H1 (cell line): ENCODE measurements around the gene TRPV4. TPM values are rescaled to one million over a fixed set of nuclear protein-coding genes. Genes with fewer than 3 reads are reported as not detected.
A peak's percentile ranks its signal among the peaks of the same experiment; 100 is the strongest.

Experiments
- TCF12 ChIP-seq: IDR thresholded peaks from 2 replicates; pipeline ENCODE4 v1.6.1; 2011; ENCODE audit warnings: low read depth, mild to moderate bottlenecking, low read length
- polyA plus RNA-seq, 7 experiments: library from polyadenylated mRNA; depleted of rRNA in 3 of 7; stranded (reverse) in 5 of 7; unstranded in 2 of 7; fragments of >200 nt in 5 of 7; fragments of 200-250 nt in 2 of 7; gene quantifications; 1 replicate in 5 of 7; 2 replicates in 1 of 7; 4 replicates in 1 of 7; pipeline versions ENCODE4 v1.2.1 to v1.2.3, GENCODE V29; 2011 to 2013; ENCODE audit warnings: missing spikeins in 2 of 7, mixed read lengths in 2 of 7
- total RNA-seq: library from RNA; stranded (reverse); fragmentation: NEBNext Ultra II Directional; extraction: Animal tissue kit (Norgen Biotek cat#: 25700); gene quantifications from 2 replicates; pipeline ENCODE4 v1.2.1, GENCODE V29; 2021

Gene TRPV4
- total and polyA plus RNA-seq, 2 of the 8 experiments (the other 6 are each of a cell fraction or from before 2014, with no cell fraction given) = 2.1 to 6.2 TPM

DNA sequence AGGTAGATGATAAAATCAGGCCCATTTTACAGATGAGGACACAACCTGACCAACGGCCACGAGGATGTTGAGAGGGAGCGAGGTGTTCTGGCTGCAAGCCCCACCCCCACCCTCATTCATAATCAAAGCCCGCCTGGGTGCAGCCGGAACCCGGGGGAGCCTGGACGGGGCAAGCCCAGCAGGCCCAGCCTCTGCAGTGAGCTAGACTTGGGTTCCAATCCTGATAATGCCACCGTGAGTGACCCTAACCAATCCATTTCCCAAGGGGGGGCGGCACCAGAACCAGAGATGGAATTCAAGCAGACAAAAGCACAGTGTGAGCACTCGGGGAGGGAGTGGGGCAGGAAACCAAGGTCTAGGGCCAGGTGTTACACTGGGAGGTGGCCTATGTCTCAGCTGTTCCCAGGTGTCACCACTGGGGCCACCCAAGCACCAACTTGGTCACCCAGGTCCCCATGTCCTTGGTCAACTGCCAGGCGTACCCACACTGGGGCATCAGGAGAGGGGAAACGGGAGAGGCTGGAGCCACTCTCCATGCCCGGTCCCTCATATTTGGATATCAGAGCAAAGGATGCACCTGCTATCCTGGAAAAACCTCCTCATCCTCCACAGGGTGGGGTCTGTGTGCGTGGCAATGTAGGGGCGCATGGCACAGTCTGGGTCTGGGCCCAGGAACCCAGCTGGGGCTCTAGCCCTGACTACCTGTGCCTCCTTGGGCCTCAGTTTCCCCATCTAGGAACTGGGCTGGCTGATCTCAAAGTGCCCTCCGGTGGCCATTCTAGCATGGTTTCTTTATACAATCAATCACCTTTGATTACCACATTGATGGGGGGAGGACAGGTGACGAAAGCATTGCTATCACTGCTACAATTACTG is 61.2 kb downstream of the TRPV4 start (continued):
- 0 out of 2 replicates have a peak, but pooled peaks have one; percentile 50 for TF ChIP-seq TCF12
